Endothelial cell of umbilical vein (primary cell): ENCODE measurements around the gene EIF4E.

Experiments used
- CTCF ChIP-seq, 2 donors: IDR thresholded peaks; 1 replicate in 1 of 2; 2 replicates in 1 of 2; pipeline ENCODE4 v1.5.1; 2011; ENCODE audit warnings: low read length in 2 of 2, mild to moderate bottlenecking in 2 of 2, moderate library complexity in 2 of 2, control low read depth in 1 of 2, inconsistent platforms in 1 of 2, low read depth in 1 of 2; ENCODE audit not compliant: insufficient read depth in 1 of 2; ENCODE audit errors: extremely low read depth in 1 of 2
- POLR2A ChIP-seq: IDR thresholded peaks from 2 replicates; pipeline ENCODE4 v1.6.1; 2012; ENCODE audit warnings: low read depth, mild to moderate bottlenecking, control low read depth, low read length

DNA sequence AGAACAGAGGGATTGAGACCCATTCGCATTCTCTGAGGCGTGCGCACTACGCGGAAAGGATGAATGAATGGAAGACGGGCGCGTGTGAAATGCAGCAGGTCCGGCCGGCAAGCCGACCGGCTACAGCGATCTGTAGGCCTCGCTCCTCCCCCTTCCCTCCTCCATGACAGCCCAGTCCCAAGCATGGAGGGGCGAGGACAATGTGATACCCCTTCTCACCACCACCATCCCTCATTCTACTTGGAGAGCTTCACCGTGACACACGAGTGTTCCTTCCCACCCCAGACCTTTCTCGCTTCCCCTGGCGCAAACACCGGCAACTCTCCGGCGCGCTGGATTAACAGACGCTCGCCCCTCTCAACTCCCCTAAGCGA, 815 bp downstream of the EIF4E start:
- no peak for TF ChIP-seq CTCF (IDR thresholded peaks at IDR 0.05; ENCODE audit: extremely low read depth in 1 of 2, insufficient read depth in 1 of 2, low read depth in 1 of 2, low read length in 2 of 2)
- no peak for TF ChIP-seq POLR2A
